ENCODE measurements around the gene RUBCN.
"Not testable (repeated sequence)": the region's sequence is repeated elsewhere in the genome, so short reads cannot be mapped to it uniquely, and the experiment has no call there.

The RUBCN gene

DNA sequence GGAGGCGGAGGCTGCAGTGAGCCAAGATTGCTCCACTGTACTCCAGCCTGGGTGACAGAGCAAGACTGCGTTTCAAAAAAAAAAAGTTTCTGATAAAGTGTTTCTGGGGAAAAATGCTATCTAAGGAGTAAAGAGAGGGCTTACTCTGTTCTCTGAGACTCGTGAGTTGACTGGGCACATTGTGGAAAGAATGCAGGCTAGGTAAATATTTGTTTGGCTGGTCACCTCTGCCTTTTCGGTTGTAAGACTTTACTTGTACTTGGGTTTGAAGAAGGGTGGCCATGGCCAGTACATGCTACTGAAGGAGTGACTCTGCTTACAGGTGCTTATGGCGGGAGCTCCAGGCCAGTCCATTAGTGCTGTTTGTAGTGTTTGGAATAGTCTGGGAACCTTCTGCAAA, 68.7 kb downstream of the RUBCN start:
- no peak for TF ChIP-seq CTCF (IDR thresholded peaks at IDR 0.05; ENCODE audit: borderline replicate concordance, control extremely low read depth, extremely low read depth, insufficient read depth, missing control alignments)

DNA sequence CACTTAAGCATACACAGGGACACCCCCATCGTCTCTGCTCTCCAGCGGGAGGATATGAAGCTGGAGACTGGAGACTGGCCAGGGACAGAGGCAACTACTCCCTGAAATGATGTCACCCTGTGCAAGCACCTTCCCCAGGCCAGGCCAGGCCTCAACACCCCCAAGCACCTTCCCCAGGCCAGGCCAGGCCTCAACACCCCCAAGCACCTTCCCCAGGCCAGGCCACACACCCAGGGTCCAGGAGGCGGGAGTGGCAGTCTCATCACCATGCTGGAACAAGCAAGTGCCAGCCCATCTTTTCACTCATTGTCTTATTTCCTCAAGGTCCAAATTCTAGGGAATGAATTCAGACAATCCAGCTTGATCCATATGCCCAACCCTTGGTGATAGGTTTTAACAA, 69.4 kb downstream of the RUBCN start:
- DNase-seq (ENCODE audit: low spot score); in situ Hi-C loops (cut with MboI; ENCODE audit: low sequenced_read_pairs, unreplicated experiment): not testable (repeated sequence)

More for the DNA sequence above, 68.7 kb downstream of the RUBCN start:
- DNase-seq (ENCODE audit: low spot score), result no peak
- in situ Hi-C loops (cut with MboI; ENCODE audit: low sequenced_read_pairs, unreplicated experiment), result no loop called here

GRCh38 chr3:197666221-197666842, 70.4 kb downstream of the RUBCN start:
- in situ Hi-C loops (cut with MboI; ENCODE audit: low sequenced_read_pairs, unreplicated experiment); DNase-seq (ENCODE audit: low spot score): not testable (repeated sequence)

GRCh38 chr3:197665549-197665948, 71.2 kb downstream of the RUBCN start:
- DNase-seq (ENCODE audit: low spot score); in situ Hi-C loops (cut with MboI; ENCODE audit: low sequenced_read_pairs, unreplicated experiment): not testable (repeated sequence)

- DNase-seq (ENCODE audit: low spot score); in situ Hi-C loops (cut with MboI; ENCODE audit: low sequenced_read_pairs, unreplicated experiment): not testable (repeated sequence)
Observed at GRCh38 chr3:197665142-197665491, 71.6 kb downstream of the RUBCN start.

DNA sequence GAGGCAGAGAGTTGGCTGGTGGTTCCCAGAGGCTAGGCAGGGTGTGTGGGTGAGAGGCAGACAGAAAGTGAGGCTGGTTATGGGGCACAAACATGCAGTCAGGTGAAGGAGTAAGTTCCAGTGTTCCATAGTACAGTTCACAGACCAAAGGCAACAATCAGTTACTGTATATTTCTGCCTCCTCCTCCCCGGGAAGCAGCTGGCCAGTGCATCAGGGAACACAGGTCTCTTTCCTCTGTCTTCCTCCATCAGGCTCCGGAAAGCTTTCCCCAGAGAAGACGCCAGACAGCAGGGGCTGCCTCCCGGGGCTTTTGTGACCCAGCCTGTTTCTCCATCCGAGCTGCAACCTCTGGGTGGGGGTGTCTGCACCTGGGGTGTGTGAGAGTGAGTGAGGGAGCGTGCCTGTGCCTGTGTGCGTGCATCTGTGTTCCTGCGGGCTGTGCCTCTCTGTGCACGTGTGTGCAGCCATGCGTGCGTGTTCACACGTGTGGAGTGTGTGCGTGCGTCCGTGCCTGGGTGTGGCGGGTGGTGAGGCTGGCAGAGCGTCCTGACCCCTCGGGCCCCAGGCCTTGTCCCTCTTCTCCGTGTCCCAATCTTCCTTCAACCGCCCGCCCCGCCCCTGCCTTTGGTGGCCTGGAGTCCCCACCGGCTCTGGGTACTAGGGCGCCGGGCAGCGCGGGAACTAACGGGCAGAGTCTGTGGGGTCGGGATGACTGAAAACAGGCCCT, 72.1 kb downstream of the RUBCN start:
- in situ Hi-C loops (cut with MboI; ENCODE audit: low sequenced_read_pairs, unreplicated experiment); DNase-seq (ENCODE audit: low spot score): not testable (repeated sequence)

- in situ Hi-C loops (cut with MboI; ENCODE audit: low sequenced_read_pairs, unreplicated experiment); DNase-seq (ENCODE audit: low spot score): not testable (repeated sequence)
Observed at GRCh38 chr3:197663367-197664140, 73.2 kb downstream of the RUBCN start.

- in situ Hi-C loops (cut with MboI; ENCODE audit: low sequenced_read_pairs, unreplicated experiment); DNase-seq (ENCODE audit: low spot score): not testable (repeated sequence)
Observed at GRCh38 chr3:197662352-197662751, 74.4 kb downstream of the RUBCN start.

- in situ Hi-C loops (cut with MboI; ENCODE audit: low sequenced_read_pairs, unreplicated experiment); DNase-seq (ENCODE audit: low spot score): not testable (repeated sequence)
Observed at GRCh38 chr3:197661874-197662273, 74.8 kb downstream of the RUBCN start.

DNA sequence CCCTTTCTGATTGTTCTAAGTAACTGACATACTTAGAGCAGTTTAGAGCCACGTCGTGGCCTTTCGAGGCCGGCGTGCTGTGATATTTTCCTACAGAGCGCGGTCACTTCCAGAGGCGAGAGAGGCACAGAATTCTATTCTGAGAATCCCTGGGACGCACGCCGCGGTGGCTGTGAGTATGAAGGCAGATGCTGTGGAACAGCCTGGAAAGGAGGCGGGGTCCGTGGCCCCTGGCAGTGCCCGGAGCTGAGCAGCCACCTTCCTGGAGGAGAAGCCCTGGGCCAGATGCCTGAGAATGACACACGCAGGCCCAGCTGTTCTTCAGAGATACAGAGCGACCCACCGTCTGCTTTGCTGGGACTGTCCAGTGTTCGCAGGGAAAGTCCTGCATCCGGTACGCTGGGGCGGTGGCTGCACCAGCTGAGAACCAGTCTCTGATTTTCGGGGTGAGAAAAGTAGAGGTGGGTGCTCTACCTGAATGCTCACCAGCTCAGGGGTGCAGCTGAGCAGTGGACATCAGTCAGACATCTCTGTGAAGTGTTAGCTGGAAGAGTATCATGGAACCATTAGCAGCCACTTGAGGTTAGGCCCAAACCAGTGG, 75.4 kb downstream of the RUBCN start:
- in situ Hi-C loops (cut with MboI; ENCODE audit: low sequenced_read_pairs, unreplicated experiment); DNase-seq (ENCODE audit: low spot score): not testable (repeated sequence)

DNA sequence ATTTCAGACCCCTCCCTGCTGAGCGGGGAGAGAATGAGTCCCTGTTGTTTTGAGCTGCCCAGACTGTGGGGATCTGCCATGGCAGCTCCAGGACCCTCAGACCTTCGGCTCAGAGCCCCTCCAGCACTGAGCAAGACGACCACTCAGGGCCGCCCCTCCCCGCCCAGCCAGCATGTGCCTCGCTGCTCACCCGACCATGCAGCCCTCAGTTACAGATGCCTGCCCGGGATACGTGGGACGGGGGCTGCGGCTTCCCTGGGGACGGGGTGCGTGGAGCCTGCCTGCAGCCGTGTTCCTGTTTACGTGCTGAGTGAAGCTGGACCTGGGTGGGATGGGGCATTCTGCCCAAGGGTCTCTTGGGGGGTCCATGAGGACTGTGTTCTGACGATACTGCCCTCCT, 77.0 kb downstream of the RUBCN start:
- DNase-seq (ENCODE audit: low spot score); in situ Hi-C loops (cut with MboI; ENCODE audit: low sequenced_read_pairs, unreplicated experiment): not testable (repeated sequence)

- DNase-seq (ENCODE audit: low spot score); in situ Hi-C loops (cut with MboI; ENCODE audit: low sequenced_read_pairs, unreplicated experiment): not testable (repeated sequence)
Observed at GRCh38 chr3:197659144-197659543, 77.6 kb downstream of the RUBCN start.

DNA sequence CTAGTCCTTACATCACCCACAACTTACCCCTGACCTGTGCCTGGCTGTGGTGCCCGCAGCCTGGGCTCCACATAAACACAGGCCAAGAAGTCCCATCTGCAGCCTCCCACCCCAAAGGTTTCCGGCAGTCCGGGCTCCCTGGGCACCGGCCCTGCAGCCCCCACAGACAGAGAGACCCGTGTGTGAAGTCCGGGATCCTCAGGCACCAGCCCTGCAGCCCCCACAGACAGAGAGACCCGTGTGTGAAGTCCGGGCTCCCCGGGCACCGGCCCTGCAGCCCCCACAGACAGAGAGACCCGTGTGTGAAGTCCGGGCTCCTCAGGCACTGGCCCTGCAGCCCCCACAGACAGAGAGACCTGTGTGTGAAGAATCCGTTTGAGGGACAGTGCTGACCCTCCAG, 78.0 kb downstream of the RUBCN start:
- DNase-seq (ENCODE audit: low spot score); in situ Hi-C loops (cut with MboI; ENCODE audit: low sequenced_read_pairs, unreplicated experiment): not testable (repeated sequence)

DNA sequence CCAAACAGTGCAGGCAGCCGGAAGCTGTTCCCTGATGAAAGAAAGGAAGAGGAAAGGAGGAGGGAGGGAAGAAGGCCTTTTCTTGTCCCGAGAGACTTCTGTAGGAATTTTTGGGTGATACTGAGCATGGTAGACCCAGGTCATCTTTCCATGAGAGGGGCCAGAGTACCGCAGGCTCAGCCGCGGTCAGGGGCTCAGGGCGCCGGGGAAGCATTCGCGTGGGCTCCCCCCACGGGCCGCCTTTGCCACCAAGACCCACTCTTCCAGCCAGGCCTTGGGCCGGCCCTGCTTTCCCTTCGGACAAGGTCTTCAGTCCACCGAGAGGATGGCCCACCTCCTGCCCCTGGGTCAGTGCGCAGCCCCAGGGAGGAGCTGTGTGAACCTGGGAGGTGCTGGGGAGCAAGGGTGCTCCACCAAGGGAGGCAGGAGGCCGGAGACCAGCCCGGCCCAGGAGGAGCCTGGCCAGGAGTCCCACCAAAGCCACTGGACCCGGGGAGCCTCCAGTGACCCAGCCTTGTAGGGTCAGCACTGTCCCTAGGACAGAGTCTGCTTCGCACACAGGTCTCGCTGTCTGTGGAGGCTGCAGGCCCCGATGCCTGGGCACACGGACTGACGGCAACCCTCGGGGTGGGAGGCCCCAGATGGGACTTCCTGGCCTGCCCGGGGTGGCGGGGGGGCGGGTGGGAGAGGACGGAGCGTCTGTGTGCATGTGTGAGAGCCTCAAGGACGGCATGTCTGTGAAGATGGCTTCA, 79.0 kb downstream of the RUBCN start:
- in situ Hi-C loops (cut with MboI; ENCODE audit: low sequenced_read_pairs, unreplicated experiment); DNase-seq (ENCODE audit: low spot score): not testable (repeated sequence)

DNA sequence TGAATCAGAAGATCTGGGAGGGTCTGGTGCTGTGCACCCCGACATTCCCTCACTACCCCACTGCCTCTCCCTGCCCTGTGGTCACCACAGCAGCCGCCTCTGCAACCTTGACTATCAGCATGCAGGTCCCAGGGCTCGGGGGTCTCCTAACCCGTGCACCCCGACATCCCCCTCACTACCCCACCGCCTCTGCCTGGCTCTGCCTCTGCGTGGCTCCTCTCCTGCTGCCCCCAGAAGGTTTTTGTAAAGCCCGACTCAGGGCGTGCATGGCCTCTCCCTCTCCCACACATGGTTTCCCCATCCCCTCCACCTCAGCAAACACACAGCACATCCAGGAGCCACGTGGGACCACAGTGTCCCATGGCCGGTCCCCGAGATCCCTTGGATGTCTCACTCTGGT, 79.7 kb downstream of the RUBCN start:
- in situ Hi-C loops (cut with MboI; ENCODE audit: low sequenced_read_pairs, unreplicated experiment), result not testable (repeated sequence)

GRCh38 chr3:197656129-197656528, 80.6 kb downstream of the RUBCN start:
- in situ Hi-C loops (cut with MboI; ENCODE audit: low sequenced_read_pairs, unreplicated experiment), result not testable (repeated sequence)

More for the DNA sequence above, 79.7 kb downstream of the RUBCN start:
- not testable (repeated sequence) for DNase-seq (ENCODE audit: low spot score)

GRCh38 chr3:197654998-197655330, 81.7 kb downstream of the RUBCN start:
- in situ Hi-C loops (cut with MboI; ENCODE audit: low sequenced_read_pairs, unreplicated experiment); DNase-seq (ENCODE audit: low spot score): not testable (repeated sequence)

More at GRCh38 chr3:197656129-197656528, 80.6 kb downstream of the RUBCN start:
- DNase-seq (ENCODE audit: low spot score), result not testable (repeated sequence)
